A673 (cell line): ENCODE results near the gene SLC41A2. TPM values are rescaled to one million over a fixed set of nuclear protein-coding genes. Genes with fewer than 3 reads are reported as not detected.

Experiments
- BruUV-seq: library from RNA; stranded (reverse); fragments of 400-500 nt; replicated peaks from 2 replicates; lab custom pipeline; 2021; lab: Mats Ljungman, UMichigan
- CTCF ChIA-PET: fragments of 300-600 bp; sonication (Branson Sonifier 250); formaldehyde crosslinking; loops from one replicate; lab custom pipeline; 2022; ENCODE audit warnings: antibody characterized with exemption; lab: Charles Lee
- POLR2A ChIA-PET: fragments of 300-600 bp; sonication (Branson Sonifier 250); formaldehyde crosslinking; loops from one replicate; lab custom pipeline; 2022; ENCODE audit warnings: antibody characterized with exemption; ENCODE audit not compliant: low non-redundant PET; lab: Charles Lee
- DNase-seq: peaks from one replicate; pipeline ENCODE4 v3.0.0-alpha.2; 2015; ENCODE audit warnings: low spot score
- H3K27ac ChIP-seq: fragments of 200-600 bp; sonication (generic); 2 replicates; pipeline ENCODE4 v1.5.1; 2016; ENCODE audit warnings: mixed run types, low read depth, mild to moderate bottlenecking, mixed read lengths, antibody characterized with exemption, low read length; ENCODE audit not compliant: poor library complexity, severe bottlenecking
- H3K27me3 ChIP-seq: fragments of 200-600 bp; sonication (generic); replicated peaks from 2 replicates; pipeline ENCODE4 v1.6.1; 2017; ENCODE audit warnings: mixed run types, low read depth, mild to moderate bottlenecking, mixed read lengths, antibody characterized with exemption, low read length; ENCODE audit not compliant: insufficient read depth, poor library complexity
- H3K36me3 ChIP-seq: fragments of 200-600 bp; sonication (generic); 2 replicates; pipeline ENCODE4 v1.6.1; 2016; ENCODE audit warnings: mixed run types, mild to moderate bottlenecking, mixed read lengths, antibody characterized with exemption, low read length; ENCODE audit not compliant: insufficient read depth, poor library complexity, severe bottlenecking
- H3K4me1 ChIP-seq: fragments of 200-600 bp; sonication (generic); 2 replicates; pipeline ENCODE4 v1.6.1; 2017; ENCODE audit warnings: mixed run types, mild to moderate bottlenecking, mixed read lengths, antibody characterized with exemption, low read length; ENCODE audit not compliant: insufficient read depth, poor library complexity, severe bottlenecking
- H3K4me3 ChIP-seq: fragments of 200-600 bp; sonication (generic); 2 replicates; pipeline ENCODE4 v1.5.1; 2016; ENCODE audit warnings: low read depth, mixed run types, mild to moderate bottlenecking, mixed read lengths, low read length; ENCODE audit not compliant: poor library complexity, severe bottlenecking
- H3K9me3 ChIP-seq: fragments of 200-600 bp; sonication (generic); 2 replicates; pipeline ENCODE4 v1.6.1; 2016; ENCODE audit warnings: mixed run types, low read depth, mild to moderate bottlenecking, mixed read lengths, antibody characterized with exemption, low read length; ENCODE audit not compliant: poor library complexity, severe bottlenecking
- EZH2 ChIP-seq: fragments of 200-600 bp; sonication (generic); IDR thresholded peaks from 2 replicates; pipeline ENCODE4 v1.6.1; 2017; ENCODE audit warnings: borderline replicate concordance, low read depth, mild to moderate bottlenecking, mixed read lengths, antibody characterized with exemption, low read length; ENCODE audit not compliant: poor library complexity, severe bottlenecking
- intact Hi-C: fragments of 100-400 bp; cut with micrococcal nuclease; formaldehyde crosslinking; loops from one replicate; pipeline ENCODE4 v1.10.0; 2022; ENCODE audit not compliant: unreplicated experiment
- total RNA-seq: library from RNA; stranded (reverse); gene quantifications from 2 replicates; pipeline ENCODE4 v1.2.3, GENCODE V29; 2021
- TF ChIP-seq, protein P1 (sequence below): fragments of 300-800, 200-600 bp; sonication (generic); conservative IDR thresholded peaks from 2 replicates; pipeline ENCODE4 v1.5.1; 2017; ENCODE audit warnings: low read depth, mild to moderate bottlenecking, antibody characterized with exemption, low read length, moderate library complexity, mixed read lengths

The SLC41A2 gene
- total RNA-seq, 1 experiment from 2014 or later, result 0.24 TPM

DNA sequence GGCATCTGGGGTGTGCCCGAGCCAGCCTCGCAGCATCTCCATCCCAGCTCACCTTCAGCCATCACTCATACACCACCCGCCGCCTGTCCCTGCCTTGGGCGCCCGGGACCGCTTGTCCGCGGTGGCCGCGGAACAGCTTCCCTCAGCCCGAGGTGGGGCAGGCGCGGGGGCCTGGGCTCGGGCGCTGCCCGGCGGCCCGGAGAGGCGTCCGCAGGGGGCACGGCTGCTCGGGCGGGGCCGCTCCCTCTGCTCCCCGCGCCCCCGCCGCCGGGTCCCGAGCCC, 430 bp downstream of the SLC41A2 start:
- no peak overlapping the region for H3K27ac ChIP-seq
- intact Hi-C loops, result no loop called here
- H3K4me3 ChIP-seq, result peak overlapping the region; percentile 58
- DNase-seq, result no peak
- no peak for TF ChIP-seq EZH2
- TF ChIP-seq, protein P1, sequence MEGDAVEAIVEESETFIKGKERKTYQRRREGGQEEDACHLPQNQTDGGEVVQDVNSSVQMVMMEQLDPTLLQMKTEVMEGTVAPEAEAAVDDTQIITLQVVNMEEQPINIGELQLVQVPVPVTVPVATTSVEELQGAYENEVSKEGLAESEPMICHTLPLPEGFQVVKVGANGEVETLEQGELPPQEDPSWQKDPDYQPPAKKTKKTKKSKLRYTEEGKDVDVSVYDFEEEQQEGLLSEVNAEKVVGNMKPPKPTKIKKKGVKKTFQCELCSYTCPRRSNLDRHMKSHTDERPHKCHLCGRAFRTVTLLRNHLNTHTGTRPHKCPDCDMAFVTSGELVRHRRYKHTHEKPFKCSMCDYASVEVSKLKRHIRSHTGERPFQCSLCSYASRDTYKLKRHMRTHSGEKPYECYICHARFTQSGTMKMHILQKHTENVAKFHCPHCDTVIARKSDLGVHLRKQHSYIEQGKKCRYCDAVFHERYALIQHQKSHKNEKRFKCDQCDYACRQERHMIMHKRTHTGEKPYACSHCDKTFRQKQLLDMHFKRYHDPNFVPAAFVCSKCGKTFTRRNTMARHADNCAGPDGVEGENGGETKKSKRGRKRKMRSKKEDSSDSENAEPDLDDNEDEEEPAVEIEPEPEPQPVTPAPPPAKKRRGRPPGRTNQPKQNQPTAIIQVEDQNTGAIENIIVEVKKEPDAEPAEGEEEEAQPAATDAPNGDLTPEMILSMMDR, result no peak
- no TSS peak for BruUV-seq
- no peaks in the 10 kb centered on the region for H3K9me3 ChIP-seq
- no peaks in the 10 kb centered on the region for H3K36me3 ChIP-seq
- POLR2A ChIA-PET, result no interaction called here
- peaks cover 2% of the 10 kb centered on the region for H3K4me1 ChIP-seq
- CTCF ChIA-PET, result interaction anchor here (0.5 to 1.6 kb wide), 2 partner anchors 17 to 576 kb away, joined by 3 to 5 read pairs; no protein-coding TSS in a partner anchor
- H3K27me3 ChIP-seq, result peaks cover 49% of the 10 kb centered on the region

DNA sequence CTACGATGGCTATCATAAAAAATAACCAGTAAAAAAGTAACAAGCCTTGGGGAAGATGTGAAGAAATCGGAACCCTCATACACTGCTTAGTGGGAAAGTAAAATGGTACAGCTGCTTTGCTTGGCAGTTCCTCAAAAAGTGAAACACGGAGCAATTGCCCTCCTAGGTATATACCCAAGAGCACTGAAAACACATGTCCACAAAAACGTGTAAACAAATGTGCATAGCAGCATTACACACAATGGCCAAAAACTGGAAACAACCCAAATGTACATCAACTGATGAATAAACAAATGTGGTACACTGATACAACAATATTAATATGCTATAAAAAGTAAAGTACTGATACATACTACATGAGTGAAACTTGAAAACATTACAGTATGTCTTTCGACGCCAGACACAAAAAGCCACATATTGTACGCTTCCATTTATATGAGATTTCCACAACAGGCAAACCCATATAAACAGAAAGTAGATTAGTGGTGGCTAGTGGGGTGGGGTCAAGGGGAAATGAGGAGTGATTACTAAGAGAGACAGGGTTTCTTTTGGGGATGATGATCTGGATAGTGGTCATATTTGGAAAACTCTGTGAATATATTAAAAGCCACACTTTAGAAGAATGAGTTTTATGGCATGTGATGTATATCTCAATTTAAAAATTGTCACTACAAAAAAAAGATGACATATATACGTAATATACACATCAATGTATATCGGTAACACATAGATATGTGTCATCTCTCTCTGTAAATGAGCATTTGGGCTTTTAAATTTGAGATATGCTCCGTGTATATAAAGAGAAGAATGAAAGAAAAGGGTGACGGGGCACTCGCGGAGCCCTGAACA, 996 bp downstream of the SLC41A2 start:
- H3K27ac ChIP-seq, result no peak overlapping the region
- ChIA-PET CTCF (no interaction called here), POLR2A (no interaction called here)
- intact Hi-C loops, result no loop called here
- H3K4me3 ChIP-seq, result peak overlapping the region; percentile 58
- peaks cover 2% of the 10 kb centered on the region for H3K4me1 ChIP-seq
- peaks cover 54% of the 10 kb centered on the region for H3K27me3 ChIP-seq
- no peaks in the 10 kb centered on the region for H3K9me3 ChIP-seq
- BruUV-seq, result no TSS peak
- no peak for DNase-seq
- H3K36me3 ChIP-seq, result no peaks in the 10 kb centered on the region
- no peak for TF ChIP-seq EZH2
- TF ChIP-seq, protein P1, result no peak

DNA sequence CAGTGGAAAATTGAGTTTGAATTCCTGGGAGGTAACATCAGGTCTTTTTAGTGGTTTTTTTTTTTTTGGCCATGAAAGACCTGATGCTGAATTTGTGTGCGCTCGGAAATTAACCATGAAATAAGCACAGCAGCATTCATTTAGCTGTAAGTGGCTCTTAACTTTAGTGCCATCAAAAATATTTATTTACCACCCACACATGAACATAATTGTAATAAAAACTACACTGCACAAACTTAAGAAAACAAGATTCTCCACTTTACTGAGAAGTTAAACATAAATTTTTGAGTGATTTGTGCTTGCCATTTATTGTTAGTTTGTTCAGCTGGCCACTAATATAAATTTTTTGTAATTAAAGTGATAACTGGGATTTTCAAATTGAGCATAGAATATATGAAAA, 2.4 kb downstream of the SLC41A2 start:
- Histone ChIP-seq H3K36me3 (no peaks in the 10 kb centered on the region), H3K27ac (no peak overlapping the region), H3K4me3 (no peak overlapping the region), H3K4me1 (peaks cover 2% of the 10 kb centered on the region), H3K9me3 (no peaks in the 10 kb centered on the region), H3K27me3 (peaks cover 66% of the 10 kb centered on the region)
- no peak for TF ChIP-seq EZH2
- TF ChIP-seq, protein P1, result no peak
- intact Hi-C loops, result no loop called here
- DNase-seq, result no peak
- ChIA-PET CTCF (no interaction called here), POLR2A (no interaction called here)
- no TSS peak for BruUV-seq
